Panc1 (cell line): ENCODE results near the gene C10orf105. TPM values are rescaled to one million over a fixed set of nuclear protein-coding genes. Genes with fewer than 3 reads are reported as not detected.

Experiments used
- ATAC-seq: fragments of 200-7000 bp; cut with Tn5 transposase; 2 replicates; pipeline ENCODE4 v1.9.1; 2020; ENCODE audit warnings: mild to moderate bottlenecking, moderate library complexity
- BruUV-seq: library from RNA; stranded (reverse); fragments of 400-500 nt; replicated peaks from 2 replicates; lab custom pipeline; 2021; lab: Mats Ljungman, UMichigan
- CTCF ChIA-PET: fragments of 300-600 bp; sonication (Branson Sonifier 250); formaldehyde crosslinking; loops from one replicate; lab custom pipeline; 2022; ENCODE audit warnings: antibody characterized with exemption; lab: Charles Lee
- POLR2A ChIA-PET: fragments of 300-600 bp; sonication (Branson Sonifier 250); formaldehyde crosslinking; loops from one replicate; lab custom pipeline; 2022; ENCODE audit warnings: antibody characterized with exemption; lab: Charles Lee
- DNase-seq: peaks from one replicate; pipeline ENCODE4 v3.0.0-alpha.2; 2010; ENCODE audit warnings: low read depth, low spot score
- H3K27ac ChIP-seq: 2 replicates; pipeline ENCODE4 v1.5.1; 2011; ENCODE audit warnings: mild to moderate bottlenecking, low read length, inconsistent platforms
- H3K27me3 ChIP-seq: fragments of 200-500 bp; sonication (Bioruptor generic); 2 replicates; pipeline ENCODE4 v1.6.0; 2014; ENCODE audit warnings: low read length, inconsistent platforms; ENCODE audit not compliant: control insufficient read depth, insufficient read depth
- H3K36me3 ChIP-seq: fragments of 200-500 bp; sonication (Bioruptor generic); 2 replicates; pipeline ENCODE4 v1.5.1; 2014; ENCODE audit warnings: inconsistent platforms, mild to moderate bottlenecking, low read length, moderate library complexity; ENCODE audit not compliant: control insufficient read depth, insufficient read depth
- H3K4me1 ChIP-seq: 2 replicates; pipeline ENCODE4 v1.5.1; 2011; ENCODE audit warnings: inconsistent platforms, mild to moderate bottlenecking, low read length, moderate library complexity; ENCODE audit not compliant: control insufficient read depth, insufficient read depth
- H3K4me3 ChIP-seq, 2 experiments: 2 replicates each; pipeline ENCODE4 v1.5.1; 2011 to 2012; ENCODE audit warnings: low read depth in 2 of 2, low read length in 2 of 2, mild to moderate bottlenecking in 2 of 2, inconsistent platforms in 1 of 2, moderate library complexity in 1 of 2
- H3K9me3 ChIP-seq: fragments of 200-500 bp; sonication (Bioruptor generic); 2 replicates; pipeline ENCODE4 v1.5.1; 2014; ENCODE audit warnings: low read depth, mild to moderate bottlenecking, inconsistent platforms, low read length, moderate library complexity; ENCODE audit not compliant: control insufficient read depth, insufficient read depth
- CTCF ChIP-seq: fragments of 450-650 bp; IDR thresholded peaks from 2 replicates; pipeline ENCODE4 v1.5.1; 2017; ENCODE audit warnings: mild to moderate bottlenecking
- POLR2AphosphoS5 ChIP-seq: IDR thresholded peaks from 2 replicates; pipeline ENCODE4 v1.6.1; 2012; ENCODE audit warnings: mild to moderate bottlenecking, low read depth, low read length, moderate library complexity
- REST ChIP-seq, 2 experiments: IDR thresholded peaks; 2 replicates each; pipeline ENCODE4 v1.6.1; 2011 to 2012; ENCODE audit warnings: low read depth in 2 of 2, control low read depth in 1 of 2, low read length in 1 of 2, mild to moderate bottlenecking in 1 of 2, moderate library complexity in 1 of 2; ENCODE audit not compliant: insufficient read depth in 1 of 2
- SIN3A ChIP-seq: IDR thresholded peaks from 2 replicates; pipeline ENCODE4 v1.6.1; 2012; ENCODE audit warnings: low read depth, mild to moderate bottlenecking, low read length, moderate library complexity, borderline replicate concordance; ENCODE audit not compliant: insufficient read depth
- TCF7L2 ChIP-seq: IDR thresholded peaks from 2 replicates; pipeline ENCODE4 v1.6.1; 2011; ENCODE audit warnings: mild to moderate bottlenecking, low read depth, low read length, inconsistent platforms
- in situ Hi-C: cut with HindIII; loops from 2 replicates; pipeline ENCODE4 v1.10.0; 2016; ENCODE audit warnings: low sequenced_read_pairs, low pct_unique_long_range_greater_than_20kb
- intact Hi-C: fragments of 100-400 bp; cut with micrococcal nuclease; formaldehyde crosslinking; loops from one replicate; pipeline ENCODE4 v1.10.0; 2022; ENCODE audit not compliant: unreplicated experiment
- total RNA-seq: library from RNA; stranded (reverse); gene quantifications from one replicate; pipeline ENCODE4 v1.2.1, GENCODE V29; 2021; ENCODE audit not compliant: unreplicated experiment

C10orf105 gene
- total RNA-seq, 1 experiment from 2014 or later = not detected

GRCh38 chr10:71734797-71735196 lies 15.2 kb upstream of the C10orf105 start:
- TF ChIP-seq CTCF (no peak), SIN3A (no peak), TCF7L2 (no peak), REST (IDR thresholded peaks at IDR 0.05; ENCODE audit: insufficient read depth in 1 of 2, low read depth in 2 of 2, low read length in 1 of 2) (no peak)
- BruUV-seq = no TSS peak
- Histone ChIP-seq H3K36me3 (no peaks in the 10 kb centered on the region), H3K4me1 (no peaks in the 10 kb centered on the region), H3K9me3 (no peaks in the 10 kb centered on the region), H3K27ac (no peak overlapping the region), H3K4me3 (no peak overlapping the region), H3K27me3 (no peaks in the 10 kb centered on the region)
- ATAC-seq (no peak), DNase-seq (no peak)
- ChIA-PET CTCF (no interaction called here), POLR2A (no interaction called here)
- intact Hi-C loops (no loop called here), in situ Hi-C loops (no loop called here)

GRCh38 chr10:71731791-71732190 lies 12.2 kb upstream of the C10orf105 start:
- intact Hi-C loops (no loop called here), in situ Hi-C loops (no loop called here)
- TF ChIP-seq CTCF (no peak), SIN3A (no peak), REST (IDR thresholded peaks at IDR 0.05; ENCODE audit: insufficient read depth in 1 of 2, low read depth in 2 of 2, low read length in 1 of 2) (no peak), TCF7L2 (no peak), POLR2AphosphoS5 (no peak)
- ChIA-PET POLR2A (no interaction called here), CTCF (interaction anchor here (1.4 kb wide), 1 partner anchor 23 kb away, joined by 3 read pairs; no protein-coding TSS in a partner anchor)
- peaks cover 7% of the 10 kb centered on the region; the same call in 1 of the 2 replicates for H3K4me1 ChIP-seq
- no peaks in the 10 kb centered on the region for H3K9me3 ChIP-seq
- no peak overlapping the region for H3K27ac ChIP-seq
- ATAC-seq = no peak
- H3K36me3 ChIP-seq = no peaks in the 10 kb centered on the region
- no peak overlapping the region for H3K4me3 ChIP-seq
- H3K27me3 ChIP-seq = no peaks in the 10 kb centered on the region
- no peak for DNase-seq
- BruUV-seq = no TSS peak
